ENCODE results near the gene AKAP13. TPM values are rescaled to one million over a fixed set of nuclear protein-coding genes. Genes with fewer than 3 reads are reported as not detected.

AKAP13 gene
- polyA plus RNA-seq, 4 donors: 39.4 to 71.6 (median 58.5) TPM

- no peak overlapping the region for H3K27ac ChIP-seq (ENCODE audit: low read depth in 1 of 3, low read length in 2 of 3)
- H3K27me3 ChIP-seq (ENCODE audit: control insufficient read depth in 3 of 3, insufficient read depth in 3 of 3, low read length in 3 of 3): no peaks in the 10 kb centered on the region
- 82 to 90% (median 82%) methylated on average over 7 of the region's 7 CpGs for WGBS, 3 donors
- H3K4me1 ChIP-seq (ENCODE audit: control insufficient read depth in 3 of 3, insufficient read depth in 2 of 3, low read depth in 1 of 3, low read length in 2 of 3): peaks cover 0 to 17% (median 10%) of the 10 kb centered on the region in 3 donors
- H3K9me3 ChIP-seq (ENCODE audit: control insufficient read depth in 2 of 2, insufficient read depth in 1 of 2, low read depth in 1 of 2, low read length in 1 of 2): no peaks in the 10 kb centered on the region
- DNase-seq (no peak), FAIRE-seq (no peak)
- no peak overlapping the region for H3K4me3 ChIP-seq (ENCODE audit: low read depth in 1 of 3, low read length in 3 of 3)
- H3K36me3 ChIP-seq (ENCODE audit: control insufficient read depth in 3 of 3, insufficient read depth in 2 of 3, low read depth in 1 of 3, low read length in 3 of 3): peaks cover 0 to 9% (median 0%) of the 10 kb centered on the region in 3 donors
Observed at GRCh38 chr15:85386261-85386660, 5.9 kb downstream of the AKAP13 start.

GRCh38 chr15:85388566-85389305 lies 8.3 kb downstream of the AKAP13 start:
- DNase-seq: no peak
- Histone ChIP-seq H3K4me1 (ENCODE audit: control insufficient read depth in 3 of 3, insufficient read depth in 2 of 3, low read depth in 1 of 3, low read length in 2 of 3) (peaks cover 0 to 4% (median 0%) of the 10 kb centered on the region in 3 donors), H3K27me3 (ENCODE audit: control insufficient read depth in 3 of 3, insufficient read depth in 3 of 3, low read length in 3 of 3) (no peaks in the 10 kb centered on the region), H3K4me3 (ENCODE audit: low read depth in 1 of 3, low read length in 3 of 3) (no peak overlapping the region), H3K9me3 (ENCODE audit: control insufficient read depth in 2 of 2, insufficient read depth in 1 of 2, low read depth in 1 of 2, low read length in 1 of 2) (no peaks in the 10 kb centered on the region), H3K27ac (ENCODE audit: low read depth in 1 of 3, low read length in 2 of 3) (no peak overlapping the region), H3K36me3 (ENCODE audit: control insufficient read depth in 3 of 3, insufficient read depth in 2 of 3, low read depth in 1 of 3, low read length in 3 of 3) (peaks cover 0 to 9% (median 0%) of the 10 kb centered on the region in 3 donors)
- FAIRE-seq: no peak
- WGBS, 3 donors: 90 to 92% (median 91%) methylated on average over 5 of the region's 5 CpGs

GRCh38 chr15:85389306-85389650 lies 8.9 kb downstream of the AKAP13 start:
- DNase-seq (no peak), FAIRE-seq (no peak)
- Histone ChIP-seq H3K4me1 (ENCODE audit: control insufficient read depth in 3 of 3, insufficient read depth in 2 of 3, low read depth in 1 of 3, low read length in 2 of 3) (peaks cover 0 to 5% (median 4%) of the 10 kb centered on the region in 3 donors), H3K27ac (ENCODE audit: low read depth in 1 of 3, low read length in 2 of 3) (no peak overlapping the region), H3K9me3 (ENCODE audit: control insufficient read depth in 2 of 2, insufficient read depth in 1 of 2, low read depth in 1 of 2, low read length in 1 of 2) (no peaks in the 10 kb centered on the region), H3K36me3 (ENCODE audit: control insufficient read depth in 3 of 3, insufficient read depth in 2 of 3, low read depth in 1 of 3, low read length in 3 of 3) (peaks cover 0 to 9% (median 0%) of the 10 kb centered on the region in 3 donors), H3K4me3 (ENCODE audit: low read depth in 1 of 3, low read length in 3 of 3) (no peak overlapping the region), H3K27me3 (ENCODE audit: control insufficient read depth in 3 of 3, insufficient read depth in 3 of 3, low read length in 3 of 3) (no peaks in the 10 kb centered on the region)
- WGBS, 3 donors: 91 to 96% (median 94%) methylated on average over 2 of the region's 2 CpGs

GRCh38 chr15:85389772-85390171 lies 9.4 kb downstream of the AKAP13 start:
- Histone ChIP-seq H3K27me3 (ENCODE audit: control insufficient read depth in 3 of 3, insufficient read depth in 3 of 3, low read length in 3 of 3) (no peaks in the 10 kb centered on the region), H3K4me1 (ENCODE audit: control insufficient read depth in 3 of 3, insufficient read depth in 2 of 3, low read depth in 1 of 3, low read length in 2 of 3) (peaks cover 0 to 10% (median 8%) of the 10 kb centered on the region in 3 donors), H3K4me3 (ENCODE audit: low read depth in 1 of 3, low read length in 3 of 3) (no peak overlapping the region), H3K36me3 (ENCODE audit: control insufficient read depth in 3 of 3, insufficient read depth in 2 of 3, low read depth in 1 of 3, low read length in 3 of 3) (peaks cover 0 to 9% (median 0%) of the 10 kb centered on the region in 3 donors), H3K27ac (ENCODE audit: low read depth in 1 of 3, low read length in 2 of 3) (no peak overlapping the region), H3K9me3 (ENCODE audit: control insufficient read depth in 2 of 2, insufficient read depth in 1 of 2, low read depth in 1 of 2, low read length in 1 of 2) (no peaks in the 10 kb centered on the region)
- DNase-seq (no peak), FAIRE-seq (no peak)
- 90 to 91% (median 90%) methylated on average over 4 of the region's 4 CpGs for WGBS, 3 donors

GRCh38 chr15:85393210-85393609 lies 12.8 kb downstream of the AKAP13 start:
- WGBS, 3 donors: 93 to 98% (median 95%) methylated on average over 2 of the region's 2 CpGs
- Histone ChIP-seq H3K27ac (ENCODE audit: low read depth in 1 of 3, low read length in 2 of 3) (no peak overlapping the region), H3K4me1 (ENCODE audit: control insufficient read depth in 3 of 3, insufficient read depth in 2 of 3, low read depth in 1 of 3, low read length in 2 of 3) (peaks cover 0 to 13% (median 10%) of the 10 kb centered on the region in 3 donors), H3K27me3 (ENCODE audit: control insufficient read depth in 3 of 3, insufficient read depth in 3 of 3, low read length in 3 of 3) (no peaks in the 10 kb centered on the region), H3K36me3 (ENCODE audit: control insufficient read depth in 3 of 3, insufficient read depth in 2 of 3, low read depth in 1 of 3, low read length in 3 of 3) (no peaks in the 10 kb centered on the region), H3K4me3 (ENCODE audit: low read depth in 1 of 3, low read length in 3 of 3) (no peak overlapping the region), H3K9me3 (ENCODE audit: control insufficient read depth in 2 of 2, insufficient read depth in 1 of 2, low read depth in 1 of 2, low read length in 1 of 2) (no peaks in the 10 kb centered on the region)
- no peak for FAIRE-seq
- DNase-seq: no peak

GRCh38 chr15:85394554-85395333 lies 14.3 kb downstream of the AKAP13 start:
- Histone ChIP-seq H3K27me3 (ENCODE audit: control insufficient read depth in 3 of 3, insufficient read depth in 3 of 3, low read length in 3 of 3) (no peaks in the 10 kb centered on the region), H3K36me3 (ENCODE audit: control insufficient read depth in 3 of 3, insufficient read depth in 2 of 3, low read depth in 1 of 3, low read length in 3 of 3) (no peaks in the 10 kb centered on the region), H3K27ac (ENCODE audit: low read depth in 1 of 3, low read length in 2 of 3) (peak overlapping the region in 1 of 3 donors; percentile 39), H3K9me3 (ENCODE audit: control insufficient read depth in 2 of 2, insufficient read depth in 1 of 2, low read depth in 1 of 2, low read length in 1 of 2) (no peaks in the 10 kb centered on the region), H3K4me1 (ENCODE audit: control insufficient read depth in 3 of 3, insufficient read depth in 2 of 3, low read depth in 1 of 3, low read length in 2 of 3) (peaks cover 0 to 13% (median 10%) of the 10 kb centered on the region in 3 donors), H3K4me3 (ENCODE audit: low read depth in 1 of 3, low read length in 3 of 3) (no peak overlapping the region)
- WGBS, 3 donors: 43 to 58% (median 58%) methylated on average over 2 of the region's 2 CpGs
- peak; percentile 55 for DNase-seq
- no peak for FAIRE-seq

- WGBS, 3 donors: 74 to 91% (median 81%) methylated on average over 3 of the region's 3 CpGs
- Histone ChIP-seq H3K27ac (ENCODE audit: low read depth in 1 of 3, low read length in 2 of 3) (no peak overlapping the region), H3K36me3 (ENCODE audit: control insufficient read depth in 3 of 3, insufficient read depth in 2 of 3, low read depth in 1 of 3, low read length in 3 of 3) (no peaks in the 10 kb centered on the region), H3K9me3 (ENCODE audit: control insufficient read depth in 2 of 2, insufficient read depth in 1 of 2, low read depth in 1 of 2, low read length in 1 of 2) (no peaks in the 10 kb centered on the region), H3K27me3 (ENCODE audit: control insufficient read depth in 3 of 3, insufficient read depth in 3 of 3, low read length in 3 of 3) (no peaks in the 10 kb centered on the region), H3K4me3 (ENCODE audit: low read depth in 1 of 3, low read length in 3 of 3) (no peak overlapping the region), H3K4me1 (ENCODE audit: control insufficient read depth in 3 of 3, insufficient read depth in 2 of 3, low read depth in 1 of 3, low read length in 2 of 3) (peaks cover 3 to 14% (median 13%) of the 10 kb centered on the region in 3 donors)
- no peak for DNase-seq
- no peak for FAIRE-seq
Observed at GRCh38 chr15:85396554-85396953, 16.2 kb downstream of the AKAP13 start.

GRCh38 chr15:85397151-85397550 lies 16.7 kb downstream of the AKAP13 start:
- Histone ChIP-seq H3K27ac (ENCODE audit: low read depth in 1 of 3, low read length in 2 of 3) (no peak overlapping the region), H3K9me3 (ENCODE audit: control insufficient read depth in 2 of 2, insufficient read depth in 1 of 2, low read depth in 1 of 2, low read length in 1 of 2) (no peaks in the 10 kb centered on the region), H3K4me3 (ENCODE audit: low read depth in 1 of 3, low read length in 3 of 3) (no peak overlapping the region), H3K36me3 (ENCODE audit: control insufficient read depth in 3 of 3, insufficient read depth in 2 of 3, low read depth in 1 of 3, low read length in 3 of 3) (no peaks in the 10 kb centered on the region), H3K27me3 (ENCODE audit: control insufficient read depth in 3 of 3, insufficient read depth in 3 of 3, low read length in 3 of 3) (no peaks in the 10 kb centered on the region), H3K4me1 (ENCODE audit: control insufficient read depth in 3 of 3, insufficient read depth in 2 of 3, low read depth in 1 of 3, low read length in 2 of 3) (peaks cover 6 to 19% (median 13%) of the 10 kb centered on the region in 3 donors)
- WGBS, 3 donors: 57 to 67% (median 58%) methylated on average over 3 of the region's 3 CpGs
- no peak for DNase-seq
- FAIRE-seq: no peak
